Liver (tissue), 3 donors: ENCODE measurements around the gene TNS1.

Experiments used
- ATF3 ChIP-seq: IDR thresholded peaks from 2 replicates; pipeline ENCODE4 v1.6.1; 2016; ENCODE audit warnings: antibody characterized with exemption
- CTCF ChIP-seq: fragments of 150-350 bp; IDR thresholded peaks from 2 replicates; pipeline ENCODE4 v1.5.1; 2017; ENCODE audit warnings: improper control_type of control experiment, low read depth, low read length; ENCODE audit not compliant: missing input control
- GABPA ChIP-seq, 2 donors: IDR thresholded peaks in 1 of 2; conservative IDR thresholded peaks in 1 of 2; 2 replicates each; pipeline ENCODE4 v1.6.1; 2016; ENCODE audit warnings: antibody characterized with exemption in 2 of 2, mild to moderate bottlenecking in 1 of 2, moderate library complexity in 1 of 2
- HNF4G ChIP-seq: IDR thresholded peaks from 2 replicates; pipeline ENCODE4 v1.6.1; 2016; ENCODE audit warnings: antibody characterized with exemption
- RAD21 ChIP-seq, 2 donors: IDR thresholded peaks; 2 replicates each; pipeline ENCODE4 v1.6.1; 2016; ENCODE audit warnings: antibody characterized with exemption in 2 of 2, mild to moderate bottlenecking in 2 of 2
- REST ChIP-seq: IDR thresholded peaks from 2 replicates; pipeline ENCODE4 v1.6.1; 2016; ENCODE audit warnings: antibody characterized with exemption, mild to moderate bottlenecking
- YY1 ChIP-seq: IDR thresholded peaks from 2 replicates; pipeline ENCODE4 v1.6.1; 2016; ENCODE audit warnings: antibody characterized with exemption, mild to moderate bottlenecking
- donor health status: healthy.
- donor health status: healthy.

- no peak for TF ChIP-seq CTCF
- no peak for TF ChIP-seq RAD21 (IDR thresholded peaks at IDR 0.05)
- TF ChIP-seq YY1, result no peak
- no peak for TF ChIP-seq ATF3
- no peak for TF ChIP-seq REST
- TF ChIP-seq GABPA (IDR thresholded peaks at IDR 0.05 in 1 of 2, conservative IDR thresholded peaks at IDR 0.05 in 1 of 2), result no peak
- no peak for TF ChIP-seq HNF4G
Observed at GRCh38 chr2:217856159-217856558, 146.6 kb downstream of the TNS1 start.
